ENCODE data around the gene CEP164. TPM values are rescaled to one million over a fixed set of nuclear protein-coding genes. Genes with fewer than 3 reads are reported as not detected.

CEP164 gene
- total RNA-seq, 1 donor from 2014 or later, result 21.6 TPM

DNA sequence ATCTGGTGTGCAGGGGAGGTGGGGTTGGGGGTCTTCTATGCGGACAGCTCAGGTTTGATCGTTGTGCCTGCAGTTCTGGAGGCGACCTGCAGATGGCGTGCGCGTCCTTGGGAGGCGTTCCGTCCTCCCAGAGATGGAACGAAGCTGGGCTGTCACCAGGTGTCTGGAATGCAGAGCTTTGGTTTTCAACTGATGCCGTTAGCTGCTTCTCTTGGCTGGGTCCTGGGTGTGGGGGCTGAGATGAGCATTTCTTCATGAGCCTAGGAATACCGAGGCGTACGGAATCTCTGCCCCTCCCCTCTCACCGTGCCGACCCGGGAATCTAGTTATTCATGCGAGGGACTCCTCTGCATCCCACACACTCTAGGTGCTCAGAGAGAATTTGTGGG lies 98.6 kb downstream of the CEP164 start:
- TF ChIP-seq, protein P1, sequence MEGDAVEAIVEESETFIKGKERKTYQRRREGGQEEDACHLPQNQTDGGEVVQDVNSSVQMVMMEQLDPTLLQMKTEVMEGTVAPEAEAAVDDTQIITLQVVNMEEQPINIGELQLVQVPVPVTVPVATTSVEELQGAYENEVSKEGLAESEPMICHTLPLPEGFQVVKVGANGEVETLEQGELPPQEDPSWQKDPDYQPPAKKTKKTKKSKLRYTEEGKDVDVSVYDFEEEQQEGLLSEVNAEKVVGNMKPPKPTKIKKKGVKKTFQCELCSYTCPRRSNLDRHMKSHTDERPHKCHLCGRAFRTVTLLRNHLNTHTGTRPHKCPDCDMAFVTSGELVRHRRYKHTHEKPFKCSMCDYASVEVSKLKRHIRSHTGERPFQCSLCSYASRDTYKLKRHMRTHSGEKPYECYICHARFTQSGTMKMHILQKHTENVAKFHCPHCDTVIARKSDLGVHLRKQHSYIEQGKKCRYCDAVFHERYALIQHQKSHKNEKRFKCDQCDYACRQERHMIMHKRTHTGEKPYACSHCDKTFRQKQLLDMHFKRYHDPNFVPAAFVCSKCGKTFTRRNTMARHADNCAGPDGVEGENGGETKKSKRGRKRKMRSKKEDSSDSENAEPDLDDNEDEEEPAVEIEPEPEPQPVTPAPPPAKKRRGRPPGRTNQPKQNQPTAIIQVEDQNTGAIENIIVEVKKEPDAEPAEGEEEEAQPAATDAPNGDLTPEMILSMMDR (IDR thresholded peaks at IDR 0.05), result peak; percentile 73 to 90 (median 84)
- no peak for TF ChIP-seq POLR2AphosphoS5 (IDR thresholded peaks at IDR 0.05; ENCODE audit: insufficient read depth in 1 of 2, low read depth in 1 of 2)
- intact Hi-C loops (cut with DNase I), result loop anchor here (10.0 kb wide), 1 partner anchor 389 kb away; no protein-coding TSS in a partner anchor
- H3K4me1 ChIP-seq, result peaks cover 7% of the 10 kb centered on the region
- no peaks in the 10 kb centered on the region for H3K27me3 ChIP-seq
- no peaks in the 10 kb centered on the region for H3K9me3 ChIP-seq
- no peak for DNase-seq (ENCODE audit: extremely low spot score in 2 of 2)
- no peak overlapping the region for H3K4me3 ChIP-seq
- H3K36me3 ChIP-seq, result no peaks in the 10 kb centered on the region
- no peak overlapping the region for H3K27ac ChIP-seq

DNA sequence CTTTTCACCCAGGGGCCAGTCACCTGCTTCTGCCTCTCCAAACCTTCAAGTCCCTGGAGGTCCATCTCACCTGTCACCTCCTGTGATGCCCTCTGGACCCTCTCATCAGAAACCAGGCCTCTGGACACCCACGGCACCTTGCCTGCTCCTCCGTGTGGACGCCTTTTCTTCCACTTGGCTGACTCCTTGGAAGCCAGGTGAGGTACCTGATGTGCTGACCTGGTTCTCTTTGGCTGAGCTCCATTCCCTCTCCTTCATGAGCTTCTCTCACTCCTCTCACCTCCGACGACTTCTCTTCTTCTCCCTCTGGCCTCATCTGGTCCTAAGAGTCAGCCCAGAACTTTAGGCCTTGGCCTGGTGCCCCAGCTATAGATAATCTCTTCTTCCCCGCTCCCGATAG lies 99.3 kb downstream of the CEP164 start:
- Histone ChIP-seq H3K4me1 (peaks cover 7% of the 10 kb centered on the region), H3K4me3 (no peak overlapping the region), H3K27ac (no peak overlapping the region), H3K27me3 (no peaks in the 10 kb centered on the region), H3K36me3 (no peaks in the 10 kb centered on the region), H3K9me3 (no peaks in the 10 kb centered on the region)
- DNase-seq (ENCODE audit: extremely low spot score in 2 of 2), result no peak
- intact Hi-C loops (cut with DNase I), result loop anchor here (10.0 kb wide), 1 partner anchor 388 kb away; no protein-coding TSS in a partner anchor
- TF ChIP-seq, protein P1 (IDR thresholded peaks at IDR 0.05), result no peak
- no peak for TF ChIP-seq POLR2AphosphoS5 (IDR thresholded peaks at IDR 0.05; ENCODE audit: insufficient read depth in 1 of 2, low read depth in 1 of 2)
- no peak for TF ChIP-seq POLR2A (IDR thresholded peaks at IDR 0.05)

DNA sequence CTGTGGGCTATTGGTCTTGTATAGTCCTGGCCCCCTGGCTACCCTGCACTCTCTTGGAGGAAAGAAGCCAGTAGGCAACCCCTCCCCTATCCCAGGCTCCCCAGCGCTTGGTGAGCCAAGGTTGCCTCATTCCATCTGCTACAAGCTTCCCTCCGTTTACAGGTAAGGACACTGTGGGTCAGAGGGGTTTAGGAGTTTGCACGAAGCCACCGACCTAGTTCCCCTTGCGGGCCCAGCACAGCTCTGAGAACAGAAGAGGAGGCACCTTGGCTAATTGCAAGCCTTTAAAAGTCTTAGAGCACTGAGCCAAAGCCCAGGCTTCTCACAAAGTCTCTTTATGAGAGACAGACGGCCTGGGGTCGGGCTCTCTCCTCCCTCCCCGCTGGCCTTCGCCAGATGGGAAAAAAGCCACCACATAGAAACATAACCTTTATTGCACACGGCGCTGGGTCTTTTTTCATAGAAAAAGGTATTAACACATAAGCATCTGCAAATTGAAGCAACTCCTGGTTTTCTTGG lies 99.8 kb downstream of the CEP164 start:
- no peak overlapping the region for H3K4me3 ChIP-seq
- H3K27me3 ChIP-seq, result no peaks in the 10 kb centered on the region
- no peaks in the 10 kb centered on the region for H3K9me3 ChIP-seq
- TF ChIP-seq, protein P1 (IDR thresholded peaks at IDR 0.05), result no peak
- TF ChIP-seq POLR2A (IDR thresholded peaks at IDR 0.05) (no peak), POLR2AphosphoS5 (IDR thresholded peaks at IDR 0.05; ENCODE audit: insufficient read depth in 1 of 2, low read depth in 1 of 2) (no peak)
- intact Hi-C loops (cut with DNase I), result loop anchor here (10.0 kb wide), 1 partner anchor 387 kb away; no protein-coding TSS in a partner anchor
- no peak for DNase-seq (ENCODE audit: extremely low spot score in 2 of 2)
- H3K27ac ChIP-seq, result no peak overlapping the region
- no peaks in the 10 kb centered on the region for H3K36me3 ChIP-seq
- peaks cover 7% of the 10 kb centered on the region for H3K4me1 ChIP-seq

DNA sequence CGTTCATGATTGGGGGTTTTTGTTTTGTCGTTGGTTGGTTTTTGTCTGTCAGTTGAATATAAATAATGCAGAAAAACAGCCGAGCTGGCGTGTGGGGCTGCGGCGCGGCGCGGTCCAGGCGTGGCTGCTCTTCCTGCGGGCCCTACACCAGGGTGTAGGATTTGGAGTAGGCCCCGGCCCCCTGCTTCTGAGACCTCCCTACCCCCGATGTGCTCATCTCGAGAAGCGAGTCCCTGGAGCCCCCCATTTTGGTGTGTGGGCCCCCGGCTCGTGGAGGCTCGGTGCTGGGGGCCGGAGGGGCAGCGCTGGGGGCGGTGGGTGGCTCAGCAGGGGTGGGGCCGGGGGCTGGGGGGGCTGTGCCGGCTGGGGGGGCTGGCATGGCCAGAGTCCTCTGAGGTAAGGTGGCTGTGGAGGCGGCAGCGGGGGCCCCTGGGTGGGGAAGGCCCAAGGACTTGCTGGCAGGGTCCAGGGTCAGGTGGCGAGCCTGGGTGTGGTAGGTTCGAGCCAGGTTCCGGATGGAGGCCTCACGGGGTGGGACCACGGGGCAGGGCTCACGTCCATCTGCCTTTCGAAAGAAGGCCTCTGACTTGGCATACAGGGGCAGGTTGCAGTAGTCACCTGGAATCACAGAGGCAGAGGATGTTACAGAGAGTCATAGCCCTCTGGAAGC lies 100.7 kb downstream of the CEP164 start:
- Histone ChIP-seq H3K4me1 (peaks cover 7% of the 10 kb centered on the region), H3K36me3 (no peaks in the 10 kb centered on the region), H3K27me3 (no peaks in the 10 kb centered on the region), H3K27ac (no peak overlapping the region), H3K4me3 (no peak overlapping the region), H3K9me3 (no peaks in the 10 kb centered on the region)
- DNase-seq (ENCODE audit: extremely low spot score in 2 of 2), result no peak
- intact Hi-C loops (cut with DNase I), result loop anchor here (10.0 kb wide), 1 partner anchor 386 kb away; no protein-coding TSS in a partner anchor
- no peak for TF ChIP-seq POLR2AphosphoS5 (IDR thresholded peaks at IDR 0.05; ENCODE audit: insufficient read depth in 1 of 2, low read depth in 1 of 2)
- no peak for TF ChIP-seq POLR2A (IDR thresholded peaks at IDR 0.05)
- TF ChIP-seq, protein P1 (IDR thresholded peaks at IDR 0.05), result no peak

DNA sequence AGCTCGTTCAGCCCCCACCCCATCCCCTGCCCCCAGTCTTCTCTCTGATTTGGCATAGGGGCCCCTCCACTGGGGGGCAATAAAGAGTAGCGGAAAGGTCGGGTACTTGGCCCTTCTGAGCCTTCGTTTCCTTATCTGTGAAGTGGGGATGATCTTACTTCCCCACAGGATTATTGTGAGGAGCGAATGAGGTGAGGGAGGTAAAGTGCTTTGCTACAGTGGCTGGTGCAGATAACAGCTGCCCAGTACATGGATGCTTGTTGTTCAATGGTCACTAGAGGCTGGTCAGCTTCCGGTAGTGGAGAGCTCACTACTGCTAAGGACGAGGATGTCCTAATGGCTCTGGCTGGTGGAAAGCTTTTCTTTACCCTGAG lies 101.2 kb downstream of the CEP164 start:
- no peak overlapping the region for H3K27ac ChIP-seq
- no peak overlapping the region for H3K4me3 ChIP-seq
- no peaks in the 10 kb centered on the region for H3K36me3 ChIP-seq
- TF ChIP-seq POLR2A (IDR thresholded peaks at IDR 0.05) (no peak), POLR2AphosphoS5 (IDR thresholded peaks at IDR 0.05; ENCODE audit: insufficient read depth in 1 of 2, low read depth in 1 of 2) (no peak)
- TF ChIP-seq, protein P1 (IDR thresholded peaks at IDR 0.05), result no peak
- H3K4me1 ChIP-seq, result peaks cover 7% of the 10 kb centered on the region
- no peaks in the 10 kb centered on the region for H3K9me3 ChIP-seq
- no peaks in the 10 kb centered on the region for H3K27me3 ChIP-seq
- no peak for DNase-seq (ENCODE audit: extremely low spot score in 2 of 2)
- intact Hi-C loops (cut with DNase I), result loop anchor here (10.0 kb wide), 1 partner anchor 386 kb away; no protein-coding TSS in a partner anchor

All from vagina (tissue), 2 donors.